Dendritic cell treated with granulocyte-macrophage colony-stimulating factor and Interleukin-4, amounts not matched to agents 40 ng/mL and 50 ng/mL, for 4 days (primary cell): ENCODE measurements around the gene NOX4.
"Not testable (repeated sequence)": the region's sequence is repeated elsewhere in the genome, so short reads cannot be mapped to it uniquely, and the experiment has no call there.

ENCODE experiments used
- H3K27ac Mint-ChIP-seq: one replicate; pipeline ENCODE4 v1.8.0; 2022; ENCODE audit warnings: mild to moderate bottlenecking, mixed read lengths
- H3K27me3 Mint-ChIP-seq: one replicate; pipeline ENCODE4 v1.8.0; 2022; ENCODE audit warnings: mild to moderate bottlenecking, mixed read lengths
- H3K36me3 Mint-ChIP-seq: one replicate; pipeline ENCODE4 v1.8.0; 2022; ENCODE audit warnings: low read depth, mixed read lengths
- H3K4me1 Mint-ChIP-seq: one replicate; pipeline ENCODE4 v1.8.0; 2022; ENCODE audit warnings: low read depth, mixed read lengths
- H3K4me3 Mint-ChIP-seq: one replicate; pipeline ENCODE4 v1.8.0; 2022; ENCODE audit warnings: mild to moderate bottlenecking, moderate library complexity, mixed read lengths
- H3K9me3 Mint-ChIP-seq: one replicate; pipeline ENCODE4 v1.8.0; 2022; ENCODE audit warnings: mixed read lengths
- intact Hi-C: fragments of 100-400 bp; cut with micrococcal nuclease; formaldehyde crosslinking; loops from one replicate; pipeline ENCODE4 v1.15.0; 2022

NOX4 gene

GRCh38 chr11:89342880-89343572 is 148.1 kb downstream of the NOX4 start:
- intact Hi-C loops, H3K36me3 Mint-ChIP-seq, H3K9me3 Mint-ChIP-seq, H3K27me3 Mint-ChIP-seq, H3K4me3 Mint-ChIP-seq, H3K27ac Mint-ChIP-seq, H3K4me1 Mint-ChIP-seq: not testable (repeated sequence)

- H3K27me3 Mint-ChIP-seq, H3K4me3 Mint-ChIP-seq, H3K4me1 Mint-ChIP-seq, intact Hi-C loops, H3K36me3 Mint-ChIP-seq, H3K27ac Mint-ChIP-seq, H3K9me3 Mint-ChIP-seq: not testable (repeated sequence)
Observed at GRCh38 chr11:89340450-89340849, 150.7 kb downstream of the NOX4 start.

- H3K9me3 Mint-ChIP-seq, H3K27ac Mint-ChIP-seq, H3K27me3 Mint-ChIP-seq, H3K4me1 Mint-ChIP-seq, intact Hi-C loops, H3K36me3 Mint-ChIP-seq, H3K4me3 Mint-ChIP-seq: not testable (repeated sequence)
Observed at GRCh38 chr11:89338073-89338472, 153.1 kb downstream of the NOX4 start.

- H3K4me3 Mint-ChIP-seq, H3K4me1 Mint-ChIP-seq, H3K9me3 Mint-ChIP-seq, intact Hi-C loops, H3K27ac Mint-ChIP-seq, H3K27me3 Mint-ChIP-seq, H3K36me3 Mint-ChIP-seq: not testable (repeated sequence)
Observed at GRCh38 chr11:89337100-89337650, 154.0 kb downstream of the NOX4 start.

- H3K27me3 Mint-ChIP-seq, H3K9me3 Mint-ChIP-seq, intact Hi-C loops, H3K4me3 Mint-ChIP-seq, H3K27ac Mint-ChIP-seq, H3K4me1 Mint-ChIP-seq, H3K36me3 Mint-ChIP-seq: not testable (repeated sequence)
Observed at GRCh38 chr11:89333704-89334103, 157.5 kb downstream of the NOX4 start.

GRCh38 chr11:89331940-89332339 is 159.2 kb downstream of the NOX4 start:
- H3K9me3 Mint-ChIP-seq, H3K27ac Mint-ChIP-seq, H3K27me3 Mint-ChIP-seq, H3K4me1 Mint-ChIP-seq, H3K36me3 Mint-ChIP-seq, intact Hi-C loops, H3K4me3 Mint-ChIP-seq: not testable (repeated sequence)

GRCh38 chr11:89327885-89328284 is 163.3 kb downstream of the NOX4 start:
- Mint-ChIP-seq H3K4me3 (no peak overlapping the region), H3K27me3 (no peaks in the 10 kb centered on the region), H3K9me3 (no peaks in the 10 kb centered on the region), H3K27ac (no peak overlapping the region), H3K36me3 (no peaks in the 10 kb centered on the region), H3K4me1 (no peaks in the 10 kb centered on the region)
- intact Hi-C loops, result no loop called here

GRCh38 chr11:89321401-89321800 is 169.8 kb downstream of the NOX4 start:
- Mint-ChIP-seq H3K4me1 (no peaks in the 10 kb centered on the region), H3K4me3 (no peak overlapping the region), H3K27me3 (no peaks in the 10 kb centered on the region), H3K27ac (no peak overlapping the region), H3K36me3 (no peaks in the 10 kb centered on the region), H3K9me3 (peaks cover 19% of the 10 kb centered on the region)
- intact Hi-C loops, result no loop called here

GRCh38 chr11:89310607-89311006 is 180.6 kb downstream of the NOX4 start:
- intact Hi-C loops, H3K27ac Mint-ChIP-seq, H3K9me3 Mint-ChIP-seq, H3K4me3 Mint-ChIP-seq, H3K27me3 Mint-ChIP-seq, H3K36me3 Mint-ChIP-seq, H3K4me1 Mint-ChIP-seq: not testable (repeated sequence)

GRCh38 chr11:89309321-89309985 is 181.7 kb downstream of the NOX4 start:
- H3K27ac Mint-ChIP-seq, H3K4me3 Mint-ChIP-seq, H3K4me1 Mint-ChIP-seq, H3K36me3 Mint-ChIP-seq, H3K27me3 Mint-ChIP-seq, H3K9me3 Mint-ChIP-seq, intact Hi-C loops: not testable (repeated sequence)

- H3K4me3 Mint-ChIP-seq, H3K36me3 Mint-ChIP-seq, intact Hi-C loops, H3K27ac Mint-ChIP-seq, H3K4me1 Mint-ChIP-seq, H3K27me3 Mint-ChIP-seq, H3K9me3 Mint-ChIP-seq: not testable (repeated sequence)
Observed at GRCh38 chr11:89308272-89308671, 182.9 kb downstream of the NOX4 start.

GRCh38 chr11:89303029-89303428 is 188.1 kb downstream of the NOX4 start:
- H3K27me3 Mint-ChIP-seq, H3K36me3 Mint-ChIP-seq, H3K27ac Mint-ChIP-seq, H3K4me3 Mint-ChIP-seq, H3K4me1 Mint-ChIP-seq, intact Hi-C loops: not testable (repeated sequence)
- H3K9me3 Mint-ChIP-seq, result peaks cover 11% of the 10 kb centered on the region

- H3K4me1 Mint-ChIP-seq, H3K36me3 Mint-ChIP-seq, H3K27me3 Mint-ChIP-seq, H3K27ac Mint-ChIP-seq, H3K4me3 Mint-ChIP-seq, intact Hi-C loops, H3K9me3 Mint-ChIP-seq: not testable (repeated sequence)
Observed at GRCh38 chr11:89295023-89295422, 196.2 kb downstream of the NOX4 start.

- Mint-ChIP-seq H3K4me1 (no peaks in the 10 kb centered on the region), H3K27me3 (peaks cover 2% of the 10 kb centered on the region), H3K36me3 (no peaks in the 10 kb centered on the region), H3K27ac (no peak overlapping the region), H3K4me3 (no peak overlapping the region), H3K9me3 (no peaks in the 10 kb centered on the region)
- intact Hi-C loops, result no loop called here
Observed at GRCh38 chr11:89293965-89294679, 197.1 kb downstream of the NOX4 start.
